ENCODE measurements around the gene SNTA1.
"Not testable (repeated sequence)": the region's sequence is repeated elsewhere in the genome, so short reads cannot be mapped to it uniquely, and the experiment has no call there.

Gene SNTA1

GRCh38 chr20:33431797-33432381 is 11.7 kb downstream of the SNTA1 start:
- TF ChIP-seq GABPA (IDR thresholded peaks at IDR 0.05; ENCODE audit: low read depth) (no peak), POLR2AphosphoS5 (IDR thresholded peaks at IDR 0.05; ENCODE audit: low read depth) (no peak), SPI1 (IDR thresholded peaks at IDR 0.05; ENCODE audit: borderline replicate concordance, low read depth) (no peak), REST (IDR thresholded peaks at IDR 0.05; ENCODE audit: insufficient replicate concordance, low read depth) (no peak), CTCF (IDR thresholded peaks at IDR 0.05; ENCODE audit: insufficient read depth, low read length) (no peak)
- Histone ChIP-seq H3K27ac (replicated peaks) (no peak overlapping the region), H3K4me3 (replicated peaks; ENCODE audit: insufficient read depth, low read length) (no peak overlapping the region), H3K27me3 (ENCODE audit: insufficient read depth, poor library complexity, severe bottlenecking) (no peaks in the 10 kb centered on the region)
- DNase-seq (ENCODE audit: low read depth in 1 of 2, low spot score in 1 of 2): no peak

GRCh38 chr20:33423875-33424274 is 19.7 kb downstream of the SNTA1 start:
- H3K27ac ChIP-seq (replicated peaks): not testable (repeated sequence)

GRCh38 chr20:33423141-33423834 is 20.3 kb downstream of the SNTA1 start:
- no peak for TF ChIP-seq REST (IDR thresholded peaks at IDR 0.05; ENCODE audit: insufficient replicate concordance, low read depth)
- no peak for TF ChIP-seq POLR2AphosphoS5 (IDR thresholded peaks at IDR 0.05; ENCODE audit: low read depth)
- no peak for TF ChIP-seq GABPA (IDR thresholded peaks at IDR 0.05; ENCODE audit: low read depth)
- no peak for TF ChIP-seq CTCF (IDR thresholded peaks at IDR 0.05; ENCODE audit: insufficient read depth, low read length)
- TF ChIP-seq SPI1 (IDR thresholded peaks at IDR 0.05; ENCODE audit: borderline replicate concordance, low read depth): no peak
- no peak for DNase-seq (ENCODE audit: low read depth in 1 of 2, low spot score in 1 of 2)
- no peak overlapping the region for H3K4me3 ChIP-seq (replicated peaks; ENCODE audit: insufficient read depth, low read length)

More at GRCh38 chr20:33423875-33424274, 19.7 kb downstream of the SNTA1 start:
- H3K27me3 ChIP-seq (ENCODE audit: insufficient read depth, poor library complexity, severe bottlenecking); H3K4me3 ChIP-seq (replicated peaks; ENCODE audit: insufficient read depth, low read length); DNase-seq (ENCODE audit: low read depth in 1 of 2, low spot score in 1 of 2): not testable (repeated sequence)

GRCh38 chr20:33419140-33419974 is 24.2 kb downstream of the SNTA1 start:
- TF ChIP-seq POLR2AphosphoS5 (IDR thresholded peaks at IDR 0.05; ENCODE audit: low read depth) (no peak), REST (IDR thresholded peaks at IDR 0.05; ENCODE audit: insufficient replicate concordance, low read depth) (no peak), SPI1 (IDR thresholded peaks at IDR 0.05; ENCODE audit: borderline replicate concordance, low read depth) (no peak), CTCF (IDR thresholded peaks at IDR 0.05; ENCODE audit: insufficient read depth, low read length) (no peak), GABPA (IDR thresholded peaks at IDR 0.05; ENCODE audit: low read depth) (no peak)
- Histone ChIP-seq H3K27ac (replicated peaks) (no peak overlapping the region), H3K4me3 (replicated peaks; ENCODE audit: insufficient read depth, low read length) (no peak overlapping the region), H3K27me3 (ENCODE audit: insufficient read depth, poor library complexity, severe bottlenecking) (no peaks in the 10 kb centered on the region)
- no peak for DNase-seq (ENCODE audit: low read depth in 1 of 2, low spot score in 1 of 2)

More at GRCh38 chr20:33423141-33423834, 20.3 kb downstream of the SNTA1 start:
- Histone ChIP-seq H3K27ac (replicated peaks) (no peak overlapping the region), H3K27me3 (ENCODE audit: insufficient read depth, poor library complexity, severe bottlenecking) (no peaks in the 10 kb centered on the region)

All from HL-60 (cell line).